Suprapubic skin (tissue), 4 donors: ENCODE results near the gene FLYWCH2.

Experiments used
- CTCF ChIP-seq, 2 donors: fragments of 200-600 bp in 1 of 2; fragments of 450-650 bp in 1 of 2; sonication (generic) in 1 of 2; IDR thresholded peaks; one replicate each; pipeline ENCODE4 v1.5.1; 2016 to 2019; ENCODE audit warnings: antibody characterized with exemption in 2 of 2, mild to moderate bottlenecking in 1 of 2, moderate library complexity in 1 of 2
- EP300 ChIP-seq: sonication (generic); formaldehyde crosslinking; IDR thresholded peaks from one replicate; pipeline ENCODE4 v1.6.1; 2017; ENCODE audit warnings: antibody characterized with exemption
- POLR2A ChIP-seq, 2 donors: fragments of 450-650 bp; IDR thresholded peaks; one replicate each; pipeline ENCODE4 v1.6.1; 2017; ENCODE audit warnings: antibody characterized with exemption in 2 of 2, mild to moderate bottlenecking in 2 of 2, moderate library complexity in 2 of 2
- POLR2AphosphoS5 ChIP-seq, 3 donors: sonication (generic); formaldehyde crosslinking; IDR thresholded peaks; one replicate each; pipeline ENCODE4 v1.6.1; 2017; ENCODE audit warnings: antibody characterized with exemption in 3 of 3

DNA sequence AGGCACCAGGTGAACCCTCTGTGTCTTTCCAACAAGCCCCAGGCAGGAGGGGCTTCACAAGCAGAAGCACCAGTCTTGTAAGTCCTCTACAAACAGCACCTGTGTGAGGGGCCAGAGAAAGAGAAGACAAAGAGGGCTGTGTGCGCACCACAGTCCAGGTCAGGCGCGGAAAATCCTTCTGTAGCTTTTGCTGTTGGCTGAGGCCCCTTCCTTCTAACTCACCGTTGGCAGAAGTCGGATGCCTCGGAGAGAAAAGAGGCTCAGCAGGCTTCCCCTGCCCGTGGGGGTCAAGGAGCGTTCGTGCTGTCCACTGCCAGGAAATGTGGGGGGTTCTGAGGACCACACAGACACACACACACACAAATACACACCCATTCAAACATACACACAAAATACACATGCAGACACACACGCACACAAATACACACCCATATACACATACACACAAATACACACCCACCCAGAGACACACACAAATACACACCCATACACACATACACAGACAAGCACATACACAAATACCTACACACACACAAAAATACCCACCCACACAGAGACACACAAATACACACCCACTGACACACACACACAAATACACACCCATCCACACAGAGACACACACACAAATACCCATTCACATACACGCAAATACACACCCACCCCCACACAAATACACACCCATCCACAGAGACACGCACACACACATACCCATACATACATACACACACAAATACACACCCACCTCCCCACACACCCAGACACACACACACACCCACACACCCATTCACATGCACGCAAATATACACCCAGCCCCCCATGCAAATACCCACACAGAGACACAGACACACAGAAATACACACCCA is 46.1 kb upstream of the FLYWCH2 start:
- TF ChIP-seq CTCF (IDR thresholded peaks at IDR 0.05): no peak
- TF ChIP-seq POLR2AphosphoS5 (IDR thresholded peaks at IDR 0.05): no peak
- TF ChIP-seq POLR2A (IDR thresholded peaks at IDR 0.05): no peak
- no peak for TF ChIP-seq EP300
